ENCODE data around the gene CREM.

Gene CREM

GRCh38 chr10:35218339-35218955 lies 91.8 kb downstream of the CREM start:
- no peak for TF ChIP-seq EZH2phosphoT487 (conservative IDR thresholded peaks at IDR 0.05; ENCODE audit: low read length)
- TF ChIP-seq CTCF (IDR thresholded peaks at IDR 0.05; ENCODE audit: insufficient read depth, low read length, poor library complexity, severe bottlenecking): peak; percentile 83
- H3K27me3 ChIP-seq (ENCODE audit: low read length): no peaks in the 10 kb centered on the region
- peak overlapping the region; percentile 36 for H2AFZ ChIP-seq (ENCODE audit: low read depth, low read length, severe bottlenecking)
- H3K4me3 ChIP-seq (ENCODE audit: insufficient read depth, low read length, poor library complexity, severe bottlenecking): no peak overlapping the region
- no peaks in the 10 kb centered on the region for H4K20me1 ChIP-seq (ENCODE audit: low read depth, low read length)
- H3K4me2 ChIP-seq (ENCODE audit: low read depth, low read length, poor library complexity, severe bottlenecking): no peak overlapping the region
- H3K79me2 ChIP-seq (ENCODE audit: insufficient read depth, low read length): no peaks in the 10 kb centered on the region
- no peaks in the 10 kb centered on the region for H3K9me3 ChIP-seq (ENCODE audit: insufficient read depth, low read length)
- no peaks in the 10 kb centered on the region for H3K9me2 ChIP-seq (replicated peaks; ENCODE audit: insufficient read depth, low read length)
- no peak overlapping the region for H3K9ac ChIP-seq (ENCODE audit: low read length)
- no peaks in the 10 kb centered on the region for H3F3A ChIP-seq (ENCODE audit: insufficient read depth)
- H3K27ac ChIP-seq (ENCODE audit: low read depth, low read length): no peak overlapping the region
- no peaks in the 10 kb centered on the region for H3K36me3 ChIP-seq (ENCODE audit: low read length)

- Histone ChIP-seq H3K4me2 (ENCODE audit: low read depth, low read length, poor library complexity, severe bottlenecking) (no peak overlapping the region), H4K20me1 (ENCODE audit: low read depth, low read length) (no peaks in the 10 kb centered on the region), H3K27me3 (ENCODE audit: low read length) (no peaks in the 10 kb centered on the region), H3K9me3 (ENCODE audit: insufficient read depth, low read length) (no peaks in the 10 kb centered on the region), H3F3A (ENCODE audit: insufficient read depth) (no peaks in the 10 kb centered on the region), H3K27ac (ENCODE audit: low read depth, low read length) (no peak overlapping the region), H3K79me2 (ENCODE audit: insufficient read depth, low read length) (no peaks in the 10 kb centered on the region), H3K4me3 (ENCODE audit: insufficient read depth, low read length, poor library complexity, severe bottlenecking) (no peak overlapping the region), H3K36me3 (ENCODE audit: low read length) (no peaks in the 10 kb centered on the region), H3K9ac (ENCODE audit: low read length) (no peak overlapping the region), H2AFZ (ENCODE audit: low read depth, low read length, severe bottlenecking) (no peak overlapping the region), H3K9me2 (replicated peaks; ENCODE audit: insufficient read depth, low read length) (no peaks in the 10 kb centered on the region)
- TF ChIP-seq CTCF (IDR thresholded peaks at IDR 0.05; ENCODE audit: insufficient read depth, low read length, poor library complexity, severe bottlenecking) (no peak), EZH2phosphoT487 (conservative IDR thresholded peaks at IDR 0.05; ENCODE audit: low read length) (no peak)
These were observed 92.6 kb downstream of the CREM start for GRCh38 chr10:35219292-35219691.

- H3K9ac ChIP-seq (ENCODE audit: low read length): no peak overlapping the region
- no peak overlapping the region for H3K4me3 ChIP-seq (ENCODE audit: insufficient read depth, low read length, poor library complexity, severe bottlenecking)
- H3F3A ChIP-seq (ENCODE audit: insufficient read depth): no peaks in the 10 kb centered on the region
- H3K27me3 ChIP-seq (ENCODE audit: low read length): no peaks in the 10 kb centered on the region
- H3K27ac ChIP-seq (ENCODE audit: low read depth, low read length): no peak overlapping the region
- no peaks in the 10 kb centered on the region for H4K20me1 ChIP-seq (ENCODE audit: low read depth, low read length)
- TF ChIP-seq EZH2phosphoT487 (conservative IDR thresholded peaks at IDR 0.05; ENCODE audit: low read length): no peak
- no peak for TF ChIP-seq CTCF (IDR thresholded peaks at IDR 0.05; ENCODE audit: insufficient read depth, low read length, poor library complexity, severe bottlenecking)
- peak overlapping the region; percentile 4 for H3K4me2 ChIP-seq (ENCODE audit: low read depth, low read length, poor library complexity, severe bottlenecking)
- no peaks in the 10 kb centered on the region for H3K79me2 ChIP-seq (ENCODE audit: insufficient read depth, low read length)
- H3K9me2 ChIP-seq (replicated peaks; ENCODE audit: insufficient read depth, low read length): no peaks in the 10 kb centered on the region
- peak overlapping the region; percentile 35 for H2AFZ ChIP-seq (ENCODE audit: low read depth, low read length, severe bottlenecking)
- H3K36me3 ChIP-seq (ENCODE audit: low read length): no peaks in the 10 kb centered on the region
- no peaks in the 10 kb centered on the region for H3K9me3 ChIP-seq (ENCODE audit: insufficient read depth, low read length)
These were observed 93.5 kb downstream of the CREM start for GRCh38 chr10:35219891-35220890.
